ENCODE results near the gene PSME3.
"Not testable (repeated sequence)": the region's sequence is repeated elsewhere in the genome, so short reads cannot be mapped to it uniquely, and the experiment has no call there.

PSME3 gene

GRCh38 chr17:42850954-42851353 lies 17.8 kb downstream of the PSME3 start, which contains the start of gene AOC3:
TSS of gene AOC3 (plus strand) at chr17:42851199. CDS start at chr17:42851344, 145 bp downstream.
- DNase-seq (ENCODE audit: low read depth in 3 of 3), result no peak

GRCh38 chr17:42851371-42852240 lies 18.4 kb downstream of the PSME3 start:
- not testable (repeated sequence) for DNase-seq (ENCODE audit: low read depth in 3 of 3)

GRCh38 chr17:42852351-42852750 lies 19.2 kb downstream of the PSME3 start:
- no peak for DNase-seq (ENCODE audit: low read depth in 3 of 3)

GRCh38 chr17:42853004-42853403 lies 19.8 kb downstream of the PSME3 start:
- no peak for DNase-seq (ENCODE audit: low read depth in 3 of 3)

- no peak for DNase-seq (ENCODE audit: low read depth in 3 of 3)
Measured at GRCh38 chr17:42853597-42853967, 20.4 kb downstream of the PSME3 start.

GRCh38 chr17:42853968-42854790 lies 21.0 kb downstream of the PSME3 start:
- no peak for DNase-seq (ENCODE audit: low read depth in 3 of 3)

- no peak for DNase-seq (ENCODE audit: low read depth in 3 of 3)
Measured at GRCh38 chr17:42855048-42855596, 21.9 kb downstream of the PSME3 start.

GRCh38 chr17:42856093-42856492 lies 22.9 kb downstream of the PSME3 start:
- not testable (repeated sequence) for DNase-seq (ENCODE audit: low read depth in 3 of 3)

GRCh38 chr17:42856516-42856915 lies 23.3 kb downstream of the PSME3 start:
- DNase-seq (ENCODE audit: low read depth in 3 of 3), result not testable (repeated sequence)

- no peak for DNase-seq (ENCODE audit: low read depth in 3 of 3)
Measured at GRCh38 chr17:42857389-42857788, 24.2 kb downstream of the PSME3 start.

- no peak for DNase-seq (ENCODE audit: low read depth in 3 of 3)
Measured at GRCh38 chr17:42865638-42866094, 32.5 kb downstream of the PSME3 start.

- no peak for DNase-seq (ENCODE audit: low read depth in 3 of 3)
Measured at GRCh38 chr17:42866216-42866615, 33.0 kb downstream of the PSME3 start.

- DNase-seq (ENCODE audit: low read depth in 3 of 3), result no peak
Measured at GRCh38 chr17:42866631-42867575, 33.7 kb downstream of the PSME3 start.

- DNase-seq (ENCODE audit: low read depth in 3 of 3), result not testable (repeated sequence)
Measured at GRCh38 chr17:42867694-42868261, 34.6 kb downstream of the PSME3 start.

GRCh38 chr17:42868338-42868737 lies 35.1 kb downstream of the PSME3 start:
- DNase-seq (ENCODE audit: low read depth in 3 of 3), result no peak

- no peak for DNase-seq (ENCODE audit: low read depth in 3 of 3)
Measured at GRCh38 chr17:42871647-42872046, 38.5 kb downstream of the PSME3 start.

GRCh38 chr17:42872251-42872965 lies 39.2 kb downstream of the PSME3 start:
- no peak for DNase-seq (ENCODE audit: low read depth in 3 of 3)

- DNase-seq (ENCODE audit: low read depth in 3 of 3), result no peak
Measured at GRCh38 chr17:42873315-42873714, 40.1 kb downstream of the PSME3 start.

GRCh38 chr17:42873932-42874695 lies 40.9 kb downstream of the PSME3 start:
- not testable (repeated sequence) for DNase-seq (ENCODE audit: low read depth in 3 of 3)
